ENCODE results near the gene JTB. TPM values are rescaled to one million over a fixed set of nuclear protein-coding genes. Genes with fewer than 3 reads are reported as not detected.

The JTB gene
- total and polyA plus RNA-seq, 9 of the 15 experiments (the other 6 are each of a cell fraction or from before 2014, with no cell fraction given): 24.7 to 308 (median 151) TPM

DNA sequence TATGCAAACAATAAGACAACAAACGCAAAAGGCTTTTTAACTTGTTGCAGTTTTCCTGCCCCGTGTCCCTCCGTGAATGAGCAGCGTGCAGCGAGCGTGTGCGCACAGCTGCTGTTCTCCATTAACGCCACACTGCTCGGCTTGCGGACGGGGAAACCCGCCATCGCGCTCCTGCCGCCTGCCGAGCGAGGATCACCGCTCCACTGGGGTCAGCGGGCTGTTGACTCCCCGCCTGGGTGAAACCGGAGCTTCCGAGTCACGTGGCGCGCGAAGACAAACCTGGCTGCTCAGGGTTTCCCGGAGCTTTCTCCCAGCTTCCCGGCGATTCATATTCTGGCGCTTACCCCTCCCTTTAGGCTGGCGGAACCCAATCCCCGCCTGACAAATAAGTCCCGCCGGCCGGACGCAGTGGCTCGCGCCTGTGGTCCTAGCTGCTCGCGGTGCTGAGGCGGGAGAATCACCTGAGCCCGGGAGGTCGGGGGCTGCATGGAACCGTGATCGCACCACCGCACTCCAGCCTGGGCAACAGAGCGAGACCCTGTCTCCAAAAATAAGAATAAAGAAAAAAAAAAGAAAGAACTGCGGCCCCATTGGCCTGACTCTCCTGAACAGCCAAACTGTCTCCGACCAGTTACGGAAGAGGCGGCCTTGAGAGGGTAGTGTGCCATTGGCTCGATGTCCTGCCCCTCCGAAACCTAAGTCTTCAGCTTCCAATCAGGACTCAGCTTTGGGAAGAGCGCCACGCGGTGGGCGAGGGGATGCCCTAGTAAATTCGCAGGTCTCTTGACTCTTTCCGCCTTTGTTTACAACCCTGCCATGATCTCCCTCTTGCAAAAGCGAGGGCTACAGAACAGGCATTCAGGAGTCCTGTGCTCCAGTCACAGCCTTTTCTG is 10.1 kb downstream of the JTB start, which contains the start of gene CREB3L4 (continued):
- TF ChIP-seq, protein P1, sequence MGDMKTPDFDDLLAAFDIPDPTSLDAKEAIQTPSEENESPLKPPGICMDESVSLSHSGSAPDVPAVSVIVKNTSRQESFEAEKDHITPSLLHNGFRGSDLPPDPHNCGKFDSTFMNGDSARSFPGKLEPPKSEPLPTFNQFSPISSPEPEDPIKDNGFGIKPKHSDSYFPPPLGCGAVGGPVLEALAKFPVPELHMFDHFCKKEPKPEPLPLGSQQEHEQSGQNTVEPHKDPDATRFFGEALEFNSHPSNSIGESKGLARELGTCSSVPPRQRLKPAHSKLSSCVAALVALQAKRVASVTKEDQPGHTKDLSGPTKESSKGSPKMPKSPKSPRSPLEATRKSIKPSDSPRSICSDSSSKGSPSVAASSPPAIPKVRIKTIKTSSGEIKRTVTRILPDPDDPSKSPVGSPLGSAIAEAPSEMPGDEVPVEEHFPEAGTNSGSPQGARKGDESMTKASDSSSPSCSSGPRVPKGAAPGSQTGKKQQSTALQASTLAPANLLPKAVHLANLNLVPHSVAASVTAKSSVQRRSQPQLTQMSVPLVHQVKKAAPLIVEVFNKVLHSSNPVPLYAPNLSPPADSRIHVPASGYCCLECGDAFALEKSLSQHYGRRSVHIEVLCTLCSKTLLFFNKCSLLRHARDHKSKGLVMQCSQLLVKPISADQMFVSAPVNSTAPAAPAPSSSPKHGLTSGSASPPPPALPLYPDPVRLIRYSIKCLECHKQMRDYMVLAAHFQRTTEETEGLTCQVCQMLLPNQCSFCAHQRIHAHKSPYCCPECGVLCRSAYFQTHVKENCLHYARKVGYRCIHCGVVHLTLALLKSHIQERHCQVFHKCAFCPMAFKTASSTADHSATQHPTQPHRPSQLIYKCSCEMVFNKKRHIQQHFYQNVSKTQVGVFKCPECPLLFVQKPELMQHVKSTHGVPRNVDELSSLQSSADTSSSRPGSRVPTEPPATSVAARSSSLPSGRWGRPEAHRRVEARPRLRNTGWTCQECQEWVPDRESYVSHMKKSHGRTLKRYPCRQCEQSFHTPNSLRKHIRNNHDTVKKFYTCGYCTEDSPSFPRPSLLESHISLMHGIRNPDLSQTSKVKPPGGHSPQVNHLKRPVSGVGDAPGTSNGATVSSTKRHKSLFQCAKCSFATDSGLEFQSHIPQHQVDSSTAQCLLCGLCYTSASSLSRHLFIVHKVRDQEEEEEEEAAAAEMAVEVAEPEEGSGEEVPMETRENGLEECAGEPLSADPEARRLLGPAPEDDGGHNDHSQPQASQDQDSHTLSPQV (IDR thresholded peaks at IDR 0.05): peak; percentile 50; the same call in 1 of the 2 replicates
- TF ChIP-seq SMAD3 (CRISPR knock-in tag; conservative IDR thresholded peaks at IDR 0.05): no peak
- peak in 2 of 3 experiments; percentile 87 to 93 for TF ChIP-seq YY1 (IDR thresholded peaks at IDR 0.05; ENCODE audit: borderline replicate concordance in 1 of 3, control insufficient read depth in 1 of 3, extremely low read depth in 1 of 3, insufficient read depth in 3 of 3, insufficient read length in 1 of 3, insufficient replicate concordance in 2 of 3, low read depth in 1 of 3, low read length in 2 of 3)
- peak; percentile 96 for TF ChIP-seq EP400 (IDR thresholded peaks at IDR 0.05)
- no peak for TF ChIP-seq CAMTA2 (CRISPR knock-in tag; conservative IDR thresholded peaks at IDR 0.05)
- TF ChIP-seq SMARCE1 (IDR thresholded peaks at IDR 0.05): peak; percentile 60
- TF ChIP-seq LEF1 (IDR thresholded peaks at IDR 0.05): no peak
- TF ChIP-seq, protein P2, sequence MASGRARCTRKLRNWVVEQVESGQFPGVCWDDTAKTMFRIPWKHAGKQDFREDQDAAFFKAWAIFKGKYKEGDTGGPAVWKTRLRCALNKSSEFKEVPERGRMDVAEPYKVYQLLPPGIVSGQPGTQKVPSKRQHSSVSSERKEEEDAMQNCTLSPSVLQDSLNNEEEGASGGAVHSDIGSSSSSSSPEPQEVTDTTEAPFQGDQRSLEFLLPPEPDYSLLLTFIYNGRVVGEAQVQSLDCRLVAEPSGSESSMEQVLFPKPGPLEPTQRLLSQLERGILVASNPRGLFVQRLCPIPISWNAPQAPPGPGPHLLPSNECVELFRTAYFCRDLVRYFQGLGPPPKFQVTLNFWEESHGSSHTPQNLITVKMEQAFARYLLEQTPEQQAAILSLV (tag; IDR thresholded peaks at IDR 0.05): 0 out of 2 replicates have a peak, but pooled peaks have one; percentile 28
- no peak for TF ChIP-seq MAFG (tag; conservative IDR thresholded peaks at IDR 0.05)
- TF ChIP-seq HDGF (IDR thresholded peaks at IDR 0.05): no peak
- TF ChIP-seq, protein P3, sequence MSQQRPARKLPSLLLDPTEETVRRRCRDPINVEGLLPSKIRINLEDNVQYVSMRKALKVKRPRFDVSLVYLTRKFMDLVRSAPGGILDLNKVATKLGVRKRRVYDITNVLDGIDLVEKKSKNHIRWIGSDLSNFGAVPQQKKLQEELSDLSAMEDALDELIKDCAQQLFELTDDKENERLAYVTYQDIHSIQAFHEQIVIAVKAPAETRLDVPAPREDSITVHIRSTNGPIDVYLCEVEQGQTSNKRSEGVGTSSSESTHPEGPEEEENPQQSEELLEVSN (IDR thresholded peaks at IDR 0.05; ENCODE audit: borderline replicate concordance in 1 of 2, extremely low read depth in 1 of 2, insufficient read depth in 1 of 2, insufficient read length in 1 of 2, low read depth in 1 of 2, low read length in 1 of 2, poor library complexity in 1 of 2, severe bottlenecking in 1 of 2): peak; percentile 90 to 93
- peak; percentile 89 for TF ChIP-seq POLR2B (IDR thresholded peaks at IDR 0.05; ENCODE audit: low read depth, partially characterized antibody)
- TF ChIP-seq, protein P4, sequence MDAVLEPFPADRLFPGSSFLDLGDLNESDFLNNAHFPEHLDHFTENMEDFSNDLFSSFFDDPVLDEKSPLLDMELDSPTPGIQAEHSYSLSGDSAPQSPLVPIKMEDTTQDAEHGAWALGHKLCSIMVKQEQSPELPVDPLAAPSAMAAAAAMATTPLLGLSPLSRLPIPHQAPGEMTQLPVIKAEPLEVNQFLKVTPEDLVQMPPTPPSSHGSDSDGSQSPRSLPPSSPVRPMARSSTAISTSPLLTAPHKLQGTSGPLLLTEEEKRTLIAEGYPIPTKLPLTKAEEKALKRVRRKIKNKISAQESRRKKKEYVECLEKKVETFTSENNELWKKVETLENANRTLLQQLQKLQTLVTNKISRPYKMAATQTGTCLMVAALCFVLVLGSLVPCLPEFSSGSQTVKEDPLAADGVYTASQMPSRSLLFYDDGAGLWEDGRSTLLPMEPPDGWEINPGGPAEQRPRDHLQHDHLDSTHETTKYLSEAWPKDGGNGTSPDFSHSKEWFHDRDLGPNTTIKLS (IDR thresholded peaks at IDR 0.05; ENCODE audit: borderline replicate concordance, low read depth): peak; percentile 52; the same call in 1 of the 2 replicates
- TF ChIP-seq, protein P5, sequence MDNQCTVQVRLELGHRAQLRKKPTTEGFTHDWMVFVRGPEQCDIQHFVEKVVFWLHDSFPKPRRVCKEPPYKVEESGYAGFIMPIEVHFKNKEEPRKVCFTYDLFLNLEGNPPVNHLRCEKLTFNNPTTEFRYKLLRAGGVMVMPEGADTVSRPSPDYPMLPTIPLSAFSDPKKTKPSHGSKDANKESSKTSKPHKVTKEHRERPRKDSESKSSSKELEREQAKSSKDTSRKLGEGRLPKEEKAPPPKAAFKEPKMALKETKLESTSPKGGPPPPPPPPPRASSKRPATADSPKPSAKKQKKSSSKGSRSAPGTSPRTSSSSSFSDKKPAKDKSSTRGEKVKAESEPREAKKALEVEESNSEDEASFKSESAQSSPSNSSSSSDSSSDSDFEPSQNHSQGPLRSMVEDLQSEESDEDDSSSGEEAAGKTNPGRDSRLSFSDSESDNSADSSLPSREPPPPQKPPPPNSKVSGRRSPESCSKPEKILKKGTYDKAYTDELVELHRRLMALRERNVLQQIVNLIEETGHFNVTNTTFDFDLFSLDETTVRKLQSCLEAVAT (IDR thresholded peaks at IDR 0.05): peak; percentile 81 to 91; a peak in 3 of 4 replicates
- TF ChIP-seq ZNF263 (CRISPR knock-in tag; IDR thresholded peaks at IDR 0.05; ENCODE audit: borderline replicate concordance): no peak
- TF ChIP-seq GATA2 (CRISPR knock-in tag; IDR thresholded peaks at IDR 0.05): no peak
- no peak for TF ChIP-seq SMARCA5 (IDR thresholded peaks at IDR 0.05)
